BLaER1 (cell line): ENCODE results near the gene DIP2C.
"Not testable (repeated sequence)": the region's sequence is repeated elsewhere in the genome, so short reads cannot be mapped to it uniquely, and the experiment has no call there.

Experiments used
- H3K27ac ChIP-seq: shearing (Covaris generic); formaldehyde crosslinking; 2 replicates; pipeline ENCODE4 v1.8.1; 2022
- H3K27me3 ChIP-seq: shearing (Covaris generic); formaldehyde crosslinking; 2 replicates; pipeline ENCODE4 v1.8.1; 2022
- H3K36me3 ChIP-seq: shearing (Covaris generic); formaldehyde crosslinking; 2 replicates; pipeline ENCODE4 v1.8.1; 2022
- H3K4me1 ChIP-seq: shearing (Covaris generic); formaldehyde crosslinking; 2 replicates; pipeline ENCODE4 v1.8.1; 2022
- H3K4me2 ChIP-seq: shearing (Covaris generic); formaldehyde crosslinking; 2 replicates; pipeline ENCODE4 v1.8.1; 2022
- H3K4me3 ChIP-seq: shearing (Covaris generic); formaldehyde crosslinking; 2 replicates; pipeline ENCODE4 v1.8.1; 2022
- H3K9ac ChIP-seq: shearing (Covaris generic); formaldehyde crosslinking; 2 replicates; pipeline ENCODE4 v1.8.1; 2022
- H3K9me3 ChIP-seq: shearing (Covaris generic); formaldehyde crosslinking; 2 replicates; pipeline ENCODE4 v1.8.1; 2022
- H4K20me1 ChIP-seq: shearing (Covaris generic); formaldehyde crosslinking; 2 replicates; pipeline ENCODE4 v1.8.1; 2022
- Cebpa-rat ChIP-seq: shearing (Covaris generic); IDR thresholded peaks from 2 replicates; pipeline ENCODE4 v1.8.1; 2022

DIP2C gene

DNA sequence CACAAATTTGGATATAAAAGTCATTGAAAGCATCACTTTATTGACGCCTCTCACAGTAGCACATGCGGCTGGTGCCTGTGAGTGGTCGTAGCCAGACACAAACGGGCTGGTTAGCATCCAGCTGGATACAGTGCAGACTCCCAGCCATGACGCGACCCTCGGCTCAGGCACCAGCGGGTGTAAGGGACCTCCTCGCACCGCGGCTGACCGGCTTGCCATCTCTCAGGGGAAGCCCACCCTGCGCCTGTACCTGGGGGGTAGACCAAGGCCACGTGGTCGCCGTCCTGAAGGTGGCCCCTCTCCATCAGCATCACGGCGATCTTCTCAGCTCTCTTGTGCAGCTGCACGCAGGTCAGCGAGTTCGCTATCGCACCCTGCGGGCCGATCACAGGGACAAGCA lies 340.4 kb downstream of the DIP2C start:
- no peaks in the 10 kb centered on the region for H3K4me1 ChIP-seq
- no peak overlapping the region for H3K4me3 ChIP-seq
- peaks cover 62% of the 10 kb centered on the region for H3K36me3 ChIP-seq
- no peak overlapping the region for H3K27ac ChIP-seq
- H3K9ac ChIP-seq, result no peak overlapping the region
- no peaks in the 10 kb centered on the region for H4K20me1 ChIP-seq
- no peak overlapping the region for H3K4me2 ChIP-seq
- no peak for TF ChIP-seq Cebpa-rat
- H3K27me3 ChIP-seq, result no peaks in the 10 kb centered on the region
- peaks cover 13% of the 10 kb centered on the region for H3K9me3 ChIP-seq

DNA sequence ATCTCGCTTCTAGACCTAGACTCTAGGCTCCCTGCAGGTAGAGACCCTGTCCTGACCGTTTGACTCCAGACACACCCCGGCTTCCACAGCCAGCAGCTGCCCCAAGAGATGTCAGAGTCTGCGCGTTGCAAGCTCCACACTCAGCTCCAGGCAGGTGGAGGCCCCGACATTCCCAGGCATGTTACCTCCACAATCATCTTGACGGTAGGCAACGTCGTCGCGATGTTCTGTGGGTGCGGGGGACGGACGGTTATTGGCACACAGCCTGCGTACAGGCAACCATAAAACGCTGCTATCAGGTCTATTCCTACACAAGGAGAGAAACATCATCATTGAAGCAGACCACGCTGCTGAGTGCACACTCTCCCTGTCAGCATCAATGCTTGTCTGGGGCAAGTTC lies 341.0 kb downstream of the DIP2C start:
- Histone ChIP-seq H3K4me1 (no peaks in the 10 kb centered on the region), H3K36me3 (peaks cover 61% of the 10 kb centered on the region), H3K9ac (no peak overlapping the region), H3K4me3 (no peak overlapping the region), H4K20me1 (no peaks in the 10 kb centered on the region), H3K4me2 (no peak overlapping the region), H3K27me3 (no peaks in the 10 kb centered on the region), H3K27ac (no peak overlapping the region), H3K9me3 (peaks cover 13% of the 10 kb centered on the region)
- TF ChIP-seq Cebpa-rat, result no peak

GRCh38 chr10:347774-348173 lies 341.7 kb downstream of the DIP2C start:
- H3K4me2 ChIP-seq, H3K9ac ChIP-seq, H3K4me3 ChIP-seq, H3K4me1 ChIP-seq, H4K20me1 ChIP-seq, H3K27ac ChIP-seq, H3K27me3 ChIP-seq: not testable (repeated sequence)
- peaks cover 13% of the 10 kb centered on the region for H3K9me3 ChIP-seq
- H3K36me3 ChIP-seq, result peaks cover 58% of the 10 kb centered on the region

DNA sequence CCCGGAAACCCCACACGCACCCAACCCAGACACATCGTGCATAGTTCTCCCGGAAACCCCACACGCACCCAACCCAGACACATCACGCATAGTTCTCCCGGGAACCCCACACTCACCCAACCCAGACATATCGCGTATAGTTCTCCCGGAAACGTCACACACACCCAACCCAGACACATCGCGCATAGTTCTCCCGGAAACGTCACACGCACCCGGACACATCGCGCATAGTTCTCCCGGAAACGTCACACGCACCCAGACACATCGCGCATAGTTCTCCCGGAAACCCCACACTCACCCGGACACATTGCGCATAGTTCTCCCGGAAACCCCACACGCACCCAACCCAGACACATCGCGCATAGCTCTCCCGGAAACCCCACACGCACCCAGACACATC lies 342.3 kb downstream of the DIP2C start:
- H3K4me2 ChIP-seq, H3K9ac ChIP-seq, H3K4me1 ChIP-seq, H3K27ac ChIP-seq, H3K27me3 ChIP-seq, H4K20me1 ChIP-seq, H3K4me3 ChIP-seq: not testable (repeated sequence)
- peaks cover 13% of the 10 kb centered on the region for H3K9me3 ChIP-seq
- peaks cover 56% of the 10 kb centered on the region for H3K36me3 ChIP-seq

DNA sequence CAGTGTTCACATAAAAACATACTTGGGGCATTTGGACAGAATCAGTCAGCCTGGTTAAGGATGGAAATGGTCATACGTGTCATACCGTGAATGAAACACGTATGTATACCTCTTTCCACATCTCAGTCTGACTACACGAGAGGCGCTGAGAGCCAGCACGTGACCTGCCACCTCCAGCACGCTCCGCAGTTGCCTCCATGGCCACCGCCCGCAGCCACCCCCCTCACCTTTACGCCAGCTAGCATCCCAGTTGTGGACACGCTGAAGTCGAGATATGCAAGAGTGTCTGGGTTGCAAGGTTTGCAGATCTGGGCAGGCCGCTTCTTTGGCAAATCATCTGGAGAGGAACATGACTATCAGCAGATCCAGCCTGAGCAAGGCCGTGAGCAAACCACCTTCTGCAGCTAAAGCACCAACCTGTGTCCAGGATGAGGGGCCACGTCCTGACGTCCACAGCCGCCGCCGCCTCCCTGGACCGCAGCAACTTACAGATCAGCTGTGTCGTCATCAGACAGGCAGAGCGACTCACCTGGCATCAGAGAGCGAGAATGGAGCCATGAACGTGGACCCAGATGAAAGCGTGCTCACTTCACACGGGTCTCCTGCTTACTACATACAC lies 344.8 kb downstream of the DIP2C start:
- TF ChIP-seq Cebpa-rat, result no peak
- Histone ChIP-seq H3K27ac (no peak overlapping the region), H3K4me2 (no peak overlapping the region), H3K27me3 (no peaks in the 10 kb centered on the region), H3K4me3 (no peak overlapping the region), H3K36me3 (peaks cover 59% of the 10 kb centered on the region), H3K9ac (no peak overlapping the region), H4K20me1 (no peaks in the 10 kb centered on the region), H3K4me1 (no peaks in the 10 kb centered on the region), H3K9me3 (peaks cover 13% of the 10 kb centered on the region)

DNA sequence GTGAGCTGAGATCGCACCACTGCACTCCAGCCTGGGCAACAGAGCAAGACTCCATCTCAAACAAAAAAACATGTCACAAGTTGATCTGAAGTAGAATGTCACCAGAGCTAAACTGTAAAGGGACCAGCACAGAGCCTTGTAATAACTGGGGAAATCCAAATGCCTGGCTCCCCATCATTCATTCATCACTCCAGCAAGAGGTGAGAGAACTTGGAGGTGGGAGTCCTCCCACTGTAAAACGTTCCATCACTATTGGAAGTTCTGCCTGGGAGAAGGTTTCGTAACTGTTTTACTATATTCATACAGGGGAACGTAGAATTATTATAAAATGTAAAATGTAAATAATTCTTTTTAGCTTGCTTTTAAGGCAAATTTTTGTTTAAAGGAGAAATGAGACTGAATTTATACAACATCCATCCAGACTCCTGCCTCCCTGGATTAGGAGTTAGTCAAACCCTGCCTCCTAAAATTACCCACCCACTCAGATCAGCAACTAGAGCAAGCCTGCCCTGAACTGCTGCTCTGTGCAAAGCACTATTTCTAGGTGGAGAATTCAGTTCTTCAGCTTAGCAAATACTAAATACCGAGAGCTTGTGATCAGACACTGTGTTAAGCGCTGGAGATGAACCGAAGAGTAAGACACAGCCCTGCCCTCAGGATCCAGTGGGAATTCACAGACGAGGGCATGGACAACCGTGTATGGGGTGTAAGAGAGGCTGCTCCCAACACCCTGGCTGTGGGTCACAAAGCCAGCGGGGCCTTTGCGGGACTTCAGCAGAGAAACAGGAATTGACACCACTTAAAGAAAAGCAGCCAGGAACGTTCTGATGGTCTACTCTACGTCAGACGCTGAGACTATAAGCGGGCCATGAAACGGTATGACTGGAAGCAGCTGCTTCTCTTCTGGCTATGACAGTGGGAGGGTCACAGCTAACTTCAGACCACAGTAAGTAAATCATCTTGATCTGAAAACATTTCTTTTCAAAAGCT lies 345.9 kb downstream of the DIP2C start:
- Histone ChIP-seq H3K4me3 (no peak overlapping the region), H3K9ac (no peak overlapping the region), H3K4me1 (peaks cover 7% of the 10 kb centered on the region; the same call in 1 of the 2 replicates), H3K27ac (no peak overlapping the region), H3K27me3 (no peaks in the 10 kb centered on the region), H4K20me1 (no peaks in the 10 kb centered on the region), H3K9me3 (peaks cover 13% of the 10 kb centered on the region), H3K4me2 (no peak overlapping the region), H3K36me3 (peaks cover 60% of the 10 kb centered on the region)
- TF ChIP-seq Cebpa-rat, result no peak

DNA sequence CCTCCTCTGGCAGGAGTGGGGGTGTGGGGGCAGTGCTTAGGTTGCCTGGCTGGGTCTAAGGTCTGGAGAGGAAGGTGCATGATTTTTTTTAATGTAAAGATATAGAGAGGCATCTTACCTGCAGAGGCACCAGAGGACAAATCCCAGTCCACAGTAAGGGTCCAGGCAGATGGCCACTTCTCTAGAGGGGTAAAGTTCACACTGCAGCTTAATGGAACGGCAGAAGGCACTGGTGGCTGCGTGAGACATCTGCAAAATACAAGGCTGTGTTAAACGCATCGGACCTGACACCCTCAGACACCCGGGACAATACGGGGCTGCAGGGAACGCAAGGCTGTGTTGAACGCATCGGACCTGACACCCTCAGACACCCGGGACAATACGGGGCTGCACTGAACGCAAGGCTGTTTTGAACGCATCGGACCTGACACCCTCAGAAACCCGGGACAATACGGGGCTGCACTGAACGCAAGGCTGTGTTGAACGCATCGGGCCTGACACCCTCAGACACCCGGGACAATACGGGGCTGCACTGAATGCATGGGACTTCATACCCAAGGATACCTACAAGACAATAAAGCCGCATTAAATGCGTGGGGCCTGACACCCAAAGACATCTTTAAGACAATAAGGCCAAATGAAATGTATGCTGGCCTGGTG lies 348.3 kb downstream of the DIP2C start:
- peaks cover 8% of the 10 kb centered on the region; the same call in 1 of the 2 replicates for H3K4me1 ChIP-seq
- H3K4me3 ChIP-seq, result no peak overlapping the region
- no peak for TF ChIP-seq Cebpa-rat
- no peaks in the 10 kb centered on the region for H3K9me3 ChIP-seq
- H4K20me1 ChIP-seq, result no peaks in the 10 kb centered on the region
- no peak overlapping the region for H3K4me2 ChIP-seq
- no peaks in the 10 kb centered on the region for H3K27me3 ChIP-seq
- H3K9ac ChIP-seq, result no peak overlapping the region
- peaks cover 72% of the 10 kb centered on the region for H3K36me3 ChIP-seq
- H3K27ac ChIP-seq, result no peak overlapping the region

DNA sequence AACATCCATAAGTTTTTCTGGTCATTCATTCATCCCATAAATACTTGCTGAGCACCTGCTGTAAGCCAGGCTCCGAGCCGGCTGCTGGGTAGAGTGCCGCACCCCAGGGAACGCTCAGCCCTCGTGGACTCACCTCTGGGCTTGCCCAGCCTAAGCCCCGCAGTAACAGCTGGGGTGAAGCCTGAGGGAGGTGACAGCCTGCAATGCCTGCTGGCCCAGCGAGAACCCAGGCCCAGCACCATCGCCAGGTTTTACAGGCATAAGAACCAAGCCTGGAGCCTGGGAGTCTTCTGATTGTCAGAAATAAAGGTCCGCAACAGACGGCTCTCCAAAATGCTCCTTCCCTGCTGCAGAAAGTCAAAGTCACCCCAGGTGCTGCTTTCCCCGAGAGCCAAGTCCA lies 348.8 kb downstream of the DIP2C start:
- no peaks in the 10 kb centered on the region for H3K27me3 ChIP-seq

GRCh38 chr10:339038-339391 lies 350.5 kb downstream of the DIP2C start:
- Histone ChIP-seq H3K4me2 (no peak overlapping the region), H3K36me3 (peaks cover 71% of the 10 kb centered on the region), H3K9me3 (no peaks in the 10 kb centered on the region), H3K27ac (no peak overlapping the region), H4K20me1 (no peaks in the 10 kb centered on the region), H3K4me1 (peaks cover 8% of the 10 kb centered on the region), H3K9ac (no peak overlapping the region), H3K27me3 (no peaks in the 10 kb centered on the region), H3K4me3 (no peak overlapping the region)
- TF ChIP-seq Cebpa-rat, result no peak

More for the DNA sequence above, 348.8 kb downstream of the DIP2C start:
- no peak for TF ChIP-seq Cebpa-rat
- Histone ChIP-seq H3K27ac (no peak overlapping the region), H3K4me3 (no peak overlapping the region), H4K20me1 (no peaks in the 10 kb centered on the region), H3K4me2 (no peak overlapping the region), H3K9ac (no peak overlapping the region), H3K9me3 (no peaks in the 10 kb centered on the region), H3K36me3 (peaks cover 78% of the 10 kb centered on the region), H3K4me1 (peaks cover 8% of the 10 kb centered on the region; the same call in 1 of the 2 replicates)
